ENCODE measurements around the gene P3H3.

DNA sequence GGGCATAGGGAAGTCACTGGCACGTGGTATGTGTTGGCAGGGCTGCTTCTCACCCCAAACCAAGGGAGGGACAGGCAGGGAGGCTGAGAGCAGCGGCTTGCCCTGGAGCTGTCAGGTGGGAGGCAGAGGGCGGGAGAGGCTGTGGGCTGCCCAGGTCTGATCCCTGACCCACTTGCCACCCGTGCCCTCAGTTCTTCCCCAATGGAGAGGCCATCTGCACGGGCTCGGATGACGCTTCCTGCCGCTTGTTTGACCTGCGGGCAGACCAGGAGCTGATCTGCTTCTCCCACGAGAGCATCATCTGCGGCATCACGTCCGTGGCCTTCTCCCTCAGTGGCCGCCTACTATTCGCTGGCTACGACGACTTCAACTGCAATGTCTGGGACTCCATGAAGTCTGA lies 17.2 kb downstream of the P3H3 start:
- TF ChIP-seq CTCF (IDR thresholded peaks at IDR 0.05) (no peak), POLR2AphosphoS5 (IDR thresholded peaks at IDR 0.05; ENCODE audit: insufficient read depth in 1 of 2, low read depth in 1 of 2) (no peak)
